ENCODE measurements around the gene CNOT2.

CNOT2 gene, protein sequence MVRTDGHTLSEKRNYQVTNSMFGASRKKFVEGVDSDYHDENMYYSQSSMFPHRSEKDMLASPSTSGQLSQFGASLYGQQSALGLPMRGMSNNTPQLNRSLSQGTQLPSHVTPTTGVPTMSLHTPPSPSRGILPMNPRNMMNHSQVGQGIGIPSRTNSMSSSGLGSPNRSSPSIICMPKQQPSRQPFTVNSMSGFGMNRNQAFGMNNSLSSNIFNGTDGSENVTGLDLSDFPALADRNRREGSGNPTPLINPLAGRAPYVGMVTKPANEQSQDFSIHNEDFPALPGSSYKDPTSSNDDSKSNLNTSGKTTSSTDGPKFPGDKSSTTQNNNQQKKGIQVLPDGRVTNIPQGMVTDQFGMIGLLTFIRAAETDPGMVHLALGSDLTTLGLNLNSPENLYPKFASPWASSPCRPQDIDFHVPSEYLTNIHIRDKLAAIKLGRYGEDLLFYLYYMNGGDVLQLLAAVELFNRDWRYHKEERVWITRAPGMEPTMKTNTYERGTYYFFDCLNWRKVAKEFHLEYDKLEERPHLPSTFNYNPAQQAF

DNA sequence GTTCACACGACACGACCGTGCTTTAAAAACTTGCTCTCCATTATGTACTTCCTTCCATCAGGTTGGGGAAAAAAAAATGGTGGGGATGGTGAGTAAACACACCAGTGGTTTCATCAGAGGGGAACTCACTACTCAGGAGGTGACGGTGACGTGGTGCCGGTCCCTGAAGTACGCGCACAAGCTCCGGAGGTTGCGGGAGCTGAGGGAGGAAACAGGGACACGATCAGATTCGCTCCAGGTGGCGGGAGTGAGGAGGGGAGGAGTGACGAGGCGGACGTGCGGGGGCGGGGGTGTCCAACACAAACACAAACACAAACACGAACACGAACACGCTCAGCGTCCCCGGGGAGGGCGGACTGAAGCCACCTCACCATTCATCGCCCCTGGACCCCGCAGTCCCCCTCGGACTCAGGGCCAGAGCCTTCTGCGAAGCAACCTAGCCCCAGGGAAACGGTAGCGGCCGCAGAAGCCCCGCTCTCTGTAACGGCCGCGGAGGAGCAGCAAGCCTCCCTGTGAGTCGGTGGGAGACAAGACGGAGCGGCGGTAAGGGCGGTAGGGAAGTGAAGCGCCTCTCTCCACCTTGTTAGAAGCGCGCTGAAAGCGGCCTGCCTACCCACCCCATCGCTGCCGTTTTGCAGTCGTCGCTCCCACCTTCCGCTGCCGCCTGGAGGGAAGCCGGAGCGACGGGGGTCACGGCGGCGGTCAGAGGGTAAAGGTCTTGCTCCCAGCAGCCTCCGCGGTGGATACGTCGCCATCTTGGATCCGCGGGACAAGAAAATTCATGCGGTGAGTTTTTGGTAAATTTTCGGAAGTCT is at the start of gene CNOT2:
Gene CNOT2 (plus strand): TSS at position 739 of the 815 bp plus-strand sequence. CDS start 34,794 bp downstream, outside the sequence.
- DNase-seq (ENCODE audit: low read depth, low spot score) = peak; percentile 79

DNA sequence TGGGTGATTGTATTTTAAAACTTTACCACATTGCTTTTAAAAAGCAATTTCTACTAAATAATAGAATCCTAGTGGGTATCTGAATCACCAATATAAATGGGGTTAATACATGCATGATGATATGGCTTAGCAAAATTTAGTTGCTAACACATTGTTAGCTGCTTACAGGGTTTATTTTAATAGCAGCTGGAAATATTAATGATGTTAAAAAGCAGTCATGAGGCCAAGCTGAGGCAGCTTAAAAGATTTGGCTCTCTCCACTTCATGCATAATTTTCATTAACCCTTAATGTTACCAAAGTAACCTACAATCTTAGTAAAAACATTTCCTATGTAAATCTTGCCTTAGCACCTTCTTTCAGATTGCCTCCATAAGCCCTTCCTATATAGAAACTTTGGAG is 49.2 kb upstream of the CNOT2 start:
- no peak for DNase-seq (ENCODE audit: low read depth, low spot score)

DNA sequence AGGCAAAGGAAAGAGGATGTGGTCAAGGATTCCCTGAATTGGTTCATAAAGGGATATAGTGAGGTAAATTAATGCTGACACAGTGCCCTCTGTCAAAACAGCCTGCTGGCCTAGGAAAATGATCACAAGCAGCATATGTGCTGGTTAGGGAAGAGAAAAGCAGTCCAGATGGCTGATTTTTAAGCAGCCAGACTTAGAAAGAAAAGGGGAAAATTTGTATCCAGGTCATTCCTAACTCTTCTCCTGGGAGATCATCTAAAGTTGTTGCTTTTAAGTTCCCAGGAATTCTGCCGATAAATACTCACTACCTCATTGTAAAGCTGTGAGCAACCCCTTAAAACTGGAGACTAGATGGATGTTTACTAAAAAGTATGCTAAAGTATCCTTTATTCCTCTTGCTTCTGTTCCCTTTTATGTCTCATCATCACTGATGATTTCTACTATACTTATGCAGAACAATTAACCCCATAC is 46.4 kb upstream of the CNOT2 start:
- no peak for DNase-seq (ENCODE audit: low read depth, low spot score)

DNA sequence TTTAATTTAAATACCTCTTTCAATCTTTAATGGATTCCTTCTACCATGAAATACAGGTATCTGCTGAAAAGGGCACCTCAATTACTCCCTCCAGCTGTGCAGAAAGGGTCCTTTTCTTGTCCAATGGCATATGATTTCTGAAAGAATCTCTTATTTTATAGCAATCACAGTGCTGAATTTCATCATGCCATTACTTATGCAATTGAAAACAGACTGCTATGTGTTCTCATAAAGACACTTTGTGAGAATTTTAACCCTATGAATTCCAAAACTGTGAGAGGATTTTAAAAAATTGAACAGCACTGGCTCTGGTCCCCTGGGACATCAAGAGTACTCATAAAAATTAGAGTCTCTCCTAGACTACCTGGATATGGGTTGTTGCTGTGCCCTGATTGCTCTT is 45.9 kb upstream of the CNOT2 start:
- DNase-seq (ENCODE audit: low read depth, low spot score) = no peak

DNA sequence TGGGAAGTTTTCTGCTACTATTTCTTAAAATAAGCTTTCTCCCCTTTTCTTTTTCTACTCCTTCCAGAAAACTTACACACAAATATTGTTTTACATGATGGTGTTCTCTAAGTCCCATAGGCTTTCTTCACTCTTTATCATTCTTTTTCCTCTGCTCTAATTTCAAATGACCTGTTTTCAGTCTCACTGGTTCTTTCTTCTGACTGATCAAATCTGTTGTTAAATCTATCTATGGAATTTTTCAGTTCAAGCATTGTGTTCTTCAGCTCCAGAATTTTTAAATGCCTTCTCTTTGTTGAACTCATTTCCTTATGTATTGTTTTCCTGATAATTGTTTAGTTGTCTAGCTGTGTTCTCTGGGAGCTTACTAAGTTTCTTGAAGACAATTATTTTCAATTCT is 29.5 kb upstream of the CNOT2 start:
- no peak for DNase-seq (ENCODE audit: low read depth, low spot score)

DNA sequence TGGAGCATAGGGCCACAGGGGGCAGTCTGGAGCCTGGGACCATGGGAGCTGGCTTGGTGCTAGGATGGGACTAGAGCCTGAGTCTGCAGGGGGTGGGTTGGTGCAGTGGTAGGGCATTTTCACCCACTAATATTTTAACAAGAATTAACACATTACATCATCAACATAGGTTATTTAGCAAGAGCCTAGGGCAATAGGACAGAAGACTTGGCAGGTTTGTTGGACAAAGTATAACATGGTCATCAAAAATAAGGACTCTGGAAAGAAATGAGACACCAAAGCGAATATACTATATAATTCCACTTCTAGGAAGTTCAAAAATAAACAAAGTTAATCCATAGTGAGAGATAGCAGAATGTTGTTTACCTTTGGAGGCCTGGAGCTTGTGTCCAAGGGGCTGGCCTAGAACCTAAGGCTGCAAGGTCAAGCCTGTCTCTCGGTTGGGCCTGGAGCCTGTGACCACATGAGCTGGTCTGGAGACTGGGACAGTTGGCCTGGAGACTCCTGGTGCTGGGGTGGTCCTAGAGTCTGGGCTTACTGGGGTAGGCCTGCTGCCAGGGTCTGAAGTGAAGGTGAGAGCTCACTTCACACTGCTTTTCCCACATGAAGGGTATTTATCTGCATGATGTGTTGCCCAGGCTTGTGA is 28.1 kb upstream of the CNOT2 start:
- no peak for DNase-seq (ENCODE audit: low read depth, low spot score)

DNA sequence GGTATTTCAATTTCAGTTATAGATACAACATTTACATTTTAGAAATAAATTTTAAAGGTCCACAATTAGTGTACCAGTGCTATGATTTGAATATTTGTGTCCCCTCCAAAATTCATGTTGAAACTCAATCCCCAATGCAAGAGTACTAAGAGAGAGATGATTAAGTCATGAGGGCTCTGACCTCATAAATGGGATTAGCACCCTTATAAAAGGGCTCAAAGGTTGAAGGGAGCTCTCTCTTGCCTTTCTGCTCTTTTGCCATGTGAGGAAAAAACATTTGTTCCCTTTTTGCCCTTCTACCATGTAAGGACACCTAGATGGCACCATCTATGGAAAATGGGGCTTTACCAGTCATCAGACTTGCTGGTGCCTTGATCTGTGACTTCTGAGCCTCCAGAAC is 25.8 kb upstream of the CNOT2 start:
- DNase-seq (ENCODE audit: low read depth, low spot score) = no peak

DNA sequence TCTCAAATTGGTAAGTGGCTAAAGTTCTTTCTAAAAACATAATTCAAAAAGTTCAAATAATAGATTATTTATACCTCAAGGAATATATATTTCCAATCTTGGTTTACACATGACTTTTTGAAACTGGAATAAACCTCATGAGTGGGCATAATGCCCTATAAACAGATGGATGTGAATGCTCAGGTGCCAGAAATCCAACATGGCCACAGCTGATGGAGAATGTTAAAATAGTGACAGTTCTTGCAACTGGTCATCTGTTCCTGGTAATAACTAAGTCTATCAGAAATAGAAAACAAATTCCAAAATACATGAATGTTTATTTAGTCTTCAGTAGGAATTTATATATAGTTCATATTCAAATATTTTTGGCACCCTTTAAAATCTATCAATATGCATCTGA is 21.6 kb upstream of the CNOT2 start:
- DNase-seq (ENCODE audit: low read depth, low spot score) = no peak

DNA sequence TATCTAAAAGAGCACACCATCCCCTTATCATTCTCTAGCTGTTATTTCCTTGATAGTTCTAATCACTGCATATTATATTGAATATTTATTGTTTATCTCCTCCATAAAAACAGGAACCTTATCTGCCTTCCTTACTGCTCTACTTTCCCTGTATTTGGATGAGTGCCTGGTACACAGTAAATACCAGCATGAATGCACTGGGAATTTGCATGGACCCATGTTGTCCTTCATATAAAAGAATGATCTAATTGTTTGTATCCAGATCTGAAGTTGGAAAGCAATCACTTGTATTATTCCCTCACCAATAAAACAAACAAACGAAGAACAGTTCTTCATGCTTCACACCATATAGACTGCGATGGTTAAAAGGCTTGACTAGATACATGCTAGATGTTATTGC is 15.3 kb upstream of the CNOT2 start:
- no peak for DNase-seq (ENCODE audit: low read depth, low spot score)

DNA sequence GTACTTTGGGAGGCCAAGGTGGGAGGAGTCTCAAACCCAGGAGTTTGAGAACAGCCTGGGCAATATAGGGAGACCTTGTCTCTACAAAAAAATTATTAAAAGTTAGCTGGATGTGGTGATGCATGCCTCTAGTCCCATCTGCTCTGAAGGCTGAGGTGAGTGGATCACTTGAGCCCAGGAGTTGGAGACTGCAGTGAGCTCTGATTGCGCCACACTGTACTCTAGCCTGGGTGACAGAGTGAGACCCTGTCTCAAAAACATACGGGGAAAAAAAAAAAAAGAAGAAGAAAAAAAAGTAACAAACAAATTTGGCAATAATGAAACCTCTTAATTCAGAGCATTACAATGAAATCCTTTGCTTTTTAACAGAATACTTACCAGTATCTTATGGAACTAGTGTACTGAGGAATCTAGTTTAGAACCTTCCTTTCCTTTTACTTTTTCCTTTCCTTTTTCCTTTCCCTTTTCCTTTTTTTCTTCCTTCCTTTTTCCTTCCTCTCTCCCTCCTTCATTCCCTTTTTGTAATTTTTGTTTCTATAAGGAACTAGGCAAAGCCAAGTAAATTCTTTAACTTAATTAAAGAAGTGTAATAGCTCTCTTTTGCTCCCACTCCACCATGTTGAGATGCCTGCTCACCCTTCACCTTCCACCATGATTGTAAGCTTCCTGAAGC is 12.2 kb upstream of the CNOT2 start:
- no peak for DNase-seq (ENCODE audit: low read depth, low spot score)

DNA sequence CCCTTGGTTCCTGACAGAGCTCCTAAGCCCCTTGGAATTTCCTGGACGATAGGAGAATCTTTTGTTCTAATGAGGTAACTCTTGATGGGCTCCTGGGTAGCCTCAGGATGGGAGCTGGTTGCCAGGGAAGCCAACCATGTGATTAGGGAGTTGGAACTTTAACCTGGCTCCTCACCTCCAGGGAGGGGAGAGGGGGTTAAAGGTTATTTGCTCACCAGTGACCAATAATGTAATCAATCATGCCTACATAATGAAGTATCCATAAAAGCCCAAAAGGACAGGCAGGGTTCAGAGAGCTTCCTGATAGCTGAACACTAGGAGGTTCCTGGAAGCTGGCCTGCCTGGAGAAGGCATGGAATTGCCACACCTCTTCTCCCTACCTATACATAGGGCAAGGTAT is 6.2 kb upstream of the CNOT2 start:
- DNase-seq (ENCODE audit: low read depth, low spot score) = no peak

DNA sequence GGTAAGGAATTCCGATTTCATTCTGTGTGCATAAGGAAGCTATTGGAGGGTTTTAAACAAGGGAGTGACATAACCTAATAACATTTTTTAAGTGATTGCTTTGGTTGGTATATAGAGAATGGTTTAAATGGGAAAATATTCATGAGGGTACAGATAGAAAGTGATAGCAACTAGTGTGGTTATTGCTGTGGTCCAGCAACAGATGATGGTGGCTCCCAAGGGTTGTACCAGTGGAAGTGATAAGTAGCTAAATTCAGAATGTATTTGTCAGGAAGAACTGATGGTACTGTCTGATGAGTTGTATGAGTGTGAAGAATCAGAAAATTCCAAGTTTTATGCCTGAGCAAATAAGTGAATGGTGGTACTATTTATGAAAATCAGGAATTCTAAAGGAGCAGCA is 2.6 kb upstream of the CNOT2 start:
- no peak for DNase-seq (ENCODE audit: low read depth, low spot score)

DNA sequence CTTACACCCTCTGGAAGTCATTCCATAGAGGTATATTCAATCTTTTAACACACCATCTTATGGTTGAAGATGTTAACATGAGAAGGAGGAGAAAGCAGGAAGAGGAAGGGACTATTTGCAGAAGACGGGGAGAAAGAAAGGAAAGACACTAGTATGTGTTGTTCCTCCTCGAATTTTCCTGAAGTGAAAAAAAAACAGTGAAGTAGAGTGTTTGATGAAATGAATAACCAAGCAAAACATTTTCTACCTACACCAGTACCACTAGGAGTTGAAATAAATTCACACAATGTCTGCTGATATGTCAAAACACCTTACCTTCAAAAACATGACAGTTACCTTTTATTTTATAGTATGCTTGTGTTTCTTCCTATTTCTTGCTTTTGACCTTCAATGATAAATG is 1.4 kb upstream of the CNOT2 start:
- no peak for DNase-seq (ENCODE audit: low read depth, low spot score)

DNA sequence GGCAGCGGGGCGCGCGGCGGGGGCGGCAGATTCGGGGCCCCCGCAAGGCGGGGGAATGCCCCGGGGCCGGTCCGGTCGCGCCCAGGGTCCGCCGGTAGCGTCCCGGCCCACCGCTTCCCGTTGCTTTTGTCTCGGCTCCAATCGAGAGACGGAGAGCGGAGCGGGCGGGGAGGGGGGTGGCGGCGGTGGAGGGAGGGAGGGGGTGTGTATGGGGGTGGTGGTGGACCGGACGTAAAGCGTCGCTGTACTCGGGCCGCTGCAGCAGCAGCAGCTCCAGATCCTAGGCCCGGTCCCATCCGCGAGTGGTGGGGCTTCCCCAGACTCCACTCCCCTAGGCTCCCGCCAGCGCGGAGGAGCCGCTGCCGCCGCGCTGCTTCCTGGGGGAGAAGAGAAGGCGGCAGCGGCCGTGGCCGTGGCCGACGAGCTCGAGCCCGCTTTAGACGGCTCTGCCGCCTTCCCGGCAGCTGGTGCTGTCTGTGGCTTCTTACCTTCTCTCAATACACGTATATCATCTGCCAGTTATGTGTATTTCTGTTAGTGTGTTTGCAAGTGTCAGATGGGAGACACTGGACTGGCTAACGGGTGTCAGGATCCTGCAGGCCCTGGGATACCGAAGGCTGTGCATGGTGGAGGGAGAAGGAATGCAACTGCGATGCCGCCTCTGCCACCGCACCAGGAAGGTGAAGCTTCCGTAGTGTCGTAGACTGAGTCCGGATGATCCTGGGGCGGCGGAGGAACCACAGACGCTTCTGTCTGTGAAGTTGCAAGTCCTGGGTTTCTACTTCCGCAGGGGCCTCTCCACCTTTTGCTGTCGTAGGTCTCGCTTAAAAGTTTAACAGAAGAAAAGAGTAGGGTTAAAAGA is 508 bp downstream of the CNOT2 start:
- DNase-seq (ENCODE audit: low read depth, low spot score) = peak; percentile 10

DNA sequence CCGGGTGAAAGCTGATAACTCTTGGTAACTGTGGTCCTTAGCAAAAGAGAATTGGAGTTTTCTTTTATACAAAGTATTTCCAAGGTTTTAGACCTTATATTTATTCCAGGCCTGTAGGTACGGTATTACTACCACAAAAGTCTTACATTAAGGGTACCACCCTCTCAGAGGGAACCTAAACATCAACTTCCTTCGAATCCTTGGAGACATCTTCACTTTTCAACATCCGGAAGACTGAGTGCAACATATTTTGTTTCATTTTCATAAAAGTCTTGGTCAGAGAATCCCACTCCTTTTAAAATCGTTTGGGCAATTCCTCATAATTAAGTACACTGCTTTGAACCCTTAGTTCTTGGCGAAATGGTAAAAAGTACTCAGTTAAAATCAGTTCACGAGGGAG is 1.2 kb downstream of the CNOT2 start:
- DNase-seq (ENCODE audit: low read depth, low spot score) = no peak

DNA sequence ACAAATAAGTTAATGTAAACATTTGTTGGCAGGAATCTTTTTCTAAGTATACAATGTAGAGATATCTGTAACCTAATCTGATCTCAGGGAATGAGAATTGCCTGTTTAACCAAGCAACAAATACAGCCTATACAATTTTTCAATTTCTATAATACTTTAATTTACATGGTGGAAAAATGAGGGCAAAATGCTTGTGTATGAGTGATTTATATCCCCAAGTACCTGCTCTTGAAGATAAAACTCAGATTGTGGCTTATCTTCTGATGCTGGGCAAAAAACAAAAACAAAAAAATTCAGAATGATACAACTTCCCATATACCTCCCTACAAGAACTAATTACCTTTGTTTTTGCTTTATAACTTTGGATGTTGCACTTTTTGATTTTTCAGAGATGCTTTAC is 2.2 kb downstream of the CNOT2 start:
- DNase-seq (ENCODE audit: low read depth, low spot score) = no peak

DNA sequence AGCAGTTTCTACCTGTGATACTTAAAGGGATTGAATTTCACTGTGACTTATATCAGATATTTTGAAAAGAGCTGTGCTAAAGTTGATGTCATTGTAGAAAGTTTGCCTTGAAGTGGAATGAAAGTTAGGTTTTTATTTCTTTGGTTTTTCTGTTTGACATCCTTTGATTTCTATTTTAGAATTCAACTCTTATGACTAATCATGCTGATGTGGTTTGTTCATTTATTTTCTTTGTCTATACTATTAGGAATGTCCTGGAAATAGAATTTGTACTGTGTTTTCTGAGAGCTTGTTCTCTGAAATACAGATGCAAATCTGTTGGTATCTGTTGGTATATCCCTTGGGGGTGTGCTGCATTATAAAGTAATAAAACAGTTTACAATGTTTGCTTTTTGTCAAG is 3.3 kb downstream of the CNOT2 start:
- DNase-seq (ENCODE audit: low read depth, low spot score) = no peak

DNA sequence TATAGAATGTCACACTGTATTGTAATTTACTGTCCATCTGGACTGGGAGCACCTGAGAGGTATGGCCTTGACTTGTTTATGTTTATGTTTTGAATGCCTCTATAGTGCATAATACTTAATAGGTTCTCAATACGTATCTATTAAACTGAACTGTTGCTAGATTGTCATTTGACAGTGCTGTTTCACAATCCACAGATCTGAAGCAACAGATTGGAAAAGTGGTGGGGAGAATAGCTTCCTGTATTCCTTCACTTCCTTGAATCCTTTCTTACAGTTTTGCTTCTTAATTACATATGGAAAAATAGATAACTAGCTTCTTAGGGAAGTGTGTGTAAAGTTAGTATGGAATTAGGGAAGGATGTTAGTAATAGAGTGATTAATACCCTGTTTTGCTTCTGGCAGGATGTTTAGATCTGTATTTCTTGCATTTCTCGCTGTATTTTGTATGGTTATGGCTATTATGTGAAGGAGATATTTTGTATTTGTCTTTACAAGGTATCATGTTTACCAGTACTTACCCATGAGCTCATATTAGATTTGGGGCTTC is 4.5 kb downstream of the CNOT2 start:
- DNase-seq (ENCODE audit: low read depth, low spot score) = no peak

DNA sequence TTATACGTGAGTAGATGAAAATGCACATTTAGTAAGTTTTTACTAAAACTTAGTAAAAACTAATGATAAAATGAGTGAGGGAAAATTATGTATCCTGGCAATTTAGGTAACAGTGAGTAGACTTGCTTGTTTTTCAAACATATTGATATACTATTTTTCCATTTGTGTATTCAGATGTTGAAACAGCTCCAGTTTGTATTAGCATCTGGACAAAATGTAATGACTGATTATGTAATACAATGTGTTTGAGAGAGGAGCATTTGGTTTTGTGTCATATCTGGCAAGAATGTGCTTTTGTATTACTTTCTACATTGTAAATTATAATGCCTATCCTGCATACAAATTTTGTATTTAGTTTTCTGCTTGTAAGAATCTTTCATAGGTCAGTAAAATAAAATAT is 5.6 kb downstream of the CNOT2 start:
- DNase-seq (ENCODE audit: low read depth, low spot score) = no peak

DNA sequence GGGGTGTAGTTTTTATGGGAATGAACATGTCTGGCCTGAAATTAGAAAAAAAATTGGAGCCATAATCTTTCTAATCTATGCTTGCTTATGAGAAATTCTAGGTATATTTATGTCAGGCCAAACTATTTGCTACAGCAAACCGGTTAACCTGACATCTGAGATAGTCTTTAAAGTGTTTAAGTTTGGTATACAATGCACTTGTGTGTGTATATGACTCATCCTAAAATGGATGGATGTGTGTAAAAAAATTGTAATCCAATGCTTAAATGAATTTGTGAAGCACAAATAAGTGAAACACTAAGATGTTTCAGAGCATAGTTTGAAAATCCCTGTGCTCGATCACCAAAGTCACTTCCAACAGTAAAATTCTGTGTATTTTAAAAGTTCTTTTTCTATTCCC is 6.7 kb downstream of the CNOT2 start:
- no peak for DNase-seq (ENCODE audit: low read depth, low spot score)
